Measurements from ENCODE around the gene FAM110D. TPM values are rescaled to one million over a fixed set of nuclear protein-coding genes. Genes with fewer than 3 reads are reported as not detected.

Gene FAM110D
- total RNA-seq, 1 experiment from 2014 or later = 0.46 TPM

GRCh38 chr1:26182383-26182696 lies 23.5 kb downstream of the FAM110D start:
- Histone ChIP-seq H2BK120ac (ENCODE audit: low read depth, low read length, poor library complexity, severe bottlenecking) (no peak overlapping the region), H2AFZ (ENCODE audit: low read length) (no peak overlapping the region), H3K4me1 (ENCODE audit: insufficient read depth, low read length) (no peaks in the 10 kb centered on the region), H3K27ac (ENCODE audit: insufficient read length, low read depth, low read length) (no peak overlapping the region), H3T11ph (ENCODE audit: low read length) (no peak overlapping the region), H3K4ac (ENCODE audit: low read depth, low read length) (no peak overlapping the region), H4K91ac (ENCODE audit: insufficient read length, low read depth, low read length) (no peak overlapping the region), H3K56ac (ENCODE audit: insufficient read length, low read depth, low read length) (no peak overlapping the region), H3K9me3 (ENCODE audit: control insufficient read depth, low read depth, low read length) (no peaks in the 10 kb centered on the region), H4K5ac (ENCODE audit: insufficient read length, low read depth, low read length) (no peak overlapping the region), H4K8ac (replicated peaks; ENCODE audit: insufficient read length, low read depth, low read length) (no peak overlapping the region), H3K4me2 (ENCODE audit: insufficient read depth, insufficient read length, low read length) (no peak overlapping the region), H2BK15ac (ENCODE audit: low read depth, low read length) (no peak overlapping the region), H2BK12ac (ENCODE audit: insufficient read length, low read depth, low read length) (no peak overlapping the region), H3K14ac (ENCODE audit: insufficient read depth, low read length) (no peak overlapping the region), H3K79me2 (ENCODE audit: insufficient read depth, low read length) (no peaks in the 10 kb centered on the region), H3K79me1 (ENCODE audit: insufficient read depth, low read depth, low read length, poor library complexity, severe bottlenecking) (no peaks in the 10 kb centered on the region), H3K9ac (ENCODE audit: extremely low read depth, insufficient read length, low read length) (no peak overlapping the region), H3K27me3 (ENCODE audit: insufficient read depth, low read length) (no peaks in the 10 kb centered on the region), H3K18ac (ENCODE audit: insufficient read length, low read depth, low read length) (no peak overlapping the region), H3K23ac (ENCODE audit: insufficient read length, low read depth, low read length) (no peak overlapping the region), H2BK5ac (ENCODE audit: insufficient read length, low read length) (no peak overlapping the region), H2AK5ac (ENCODE audit: insufficient read length, low read length) (no peak overlapping the region), H2BK20ac (ENCODE audit: low read depth, low read length, poor library complexity, severe bottlenecking) (no peak overlapping the region), H3K23me2 (ENCODE audit: insufficient read length, low read depth, low read length, poor library complexity, severe bottlenecking) (no peaks in the 10 kb centered on the region), H4K20me1 (ENCODE audit: control insufficient read depth, insufficient read depth, insufficient read length) (no peaks in the 10 kb centered on the region)
- Mint-ChIP-seq H3K4me1 (peaks cover 2 to 10% of the 10 kb centered on the region in 2 experiments; a peak in 3 of 4 replicates), H3K9me3 (no peaks in the 10 kb centered on the region), H3K27ac (no peak overlapping the region), H3K27me3 (ENCODE audit: low read depth) (no peaks in the 10 kb centered on the region), H3K36me3 (ENCODE audit: insufficient read depth in 1 of 3, low read depth in 3 of 3) (peaks cover 0 to 37% (median 20%) of the 10 kb centered on the region in 3 experiments; a peak in 4 of 7 replicates), H3K4me3 (no peak overlapping the region)
- TF ChIP-seq, protein P1, sequence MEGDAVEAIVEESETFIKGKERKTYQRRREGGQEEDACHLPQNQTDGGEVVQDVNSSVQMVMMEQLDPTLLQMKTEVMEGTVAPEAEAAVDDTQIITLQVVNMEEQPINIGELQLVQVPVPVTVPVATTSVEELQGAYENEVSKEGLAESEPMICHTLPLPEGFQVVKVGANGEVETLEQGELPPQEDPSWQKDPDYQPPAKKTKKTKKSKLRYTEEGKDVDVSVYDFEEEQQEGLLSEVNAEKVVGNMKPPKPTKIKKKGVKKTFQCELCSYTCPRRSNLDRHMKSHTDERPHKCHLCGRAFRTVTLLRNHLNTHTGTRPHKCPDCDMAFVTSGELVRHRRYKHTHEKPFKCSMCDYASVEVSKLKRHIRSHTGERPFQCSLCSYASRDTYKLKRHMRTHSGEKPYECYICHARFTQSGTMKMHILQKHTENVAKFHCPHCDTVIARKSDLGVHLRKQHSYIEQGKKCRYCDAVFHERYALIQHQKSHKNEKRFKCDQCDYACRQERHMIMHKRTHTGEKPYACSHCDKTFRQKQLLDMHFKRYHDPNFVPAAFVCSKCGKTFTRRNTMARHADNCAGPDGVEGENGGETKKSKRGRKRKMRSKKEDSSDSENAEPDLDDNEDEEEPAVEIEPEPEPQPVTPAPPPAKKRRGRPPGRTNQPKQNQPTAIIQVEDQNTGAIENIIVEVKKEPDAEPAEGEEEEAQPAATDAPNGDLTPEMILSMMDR (conservative IDR thresholded peaks at IDR 0.05) = no peak
- no peak for DNase-seq
- WGBS (ENCODE audit: extremely low coverage, insufficient read length, low lambda C conversion rate) = no CpG with 5 or more reads among the region's 7 CpGs

All from H9 (cell line).